OCI-M2 (cell line): ENCODE measurements around the gene IL17RC.
"Not testable (repeated sequence)": the region's sequence is repeated elsewhere in the genome, so short reads cannot be mapped to it uniquely, and the experiment has no call there.

Experiments used
- DNase-seq: peaks from one replicate; lab custom pipeline; 2025; ENCODE audit not compliant: unreplicated experiment; lab: John Stamatoyannopoulos, UW

The IL17RC gene, protein sequence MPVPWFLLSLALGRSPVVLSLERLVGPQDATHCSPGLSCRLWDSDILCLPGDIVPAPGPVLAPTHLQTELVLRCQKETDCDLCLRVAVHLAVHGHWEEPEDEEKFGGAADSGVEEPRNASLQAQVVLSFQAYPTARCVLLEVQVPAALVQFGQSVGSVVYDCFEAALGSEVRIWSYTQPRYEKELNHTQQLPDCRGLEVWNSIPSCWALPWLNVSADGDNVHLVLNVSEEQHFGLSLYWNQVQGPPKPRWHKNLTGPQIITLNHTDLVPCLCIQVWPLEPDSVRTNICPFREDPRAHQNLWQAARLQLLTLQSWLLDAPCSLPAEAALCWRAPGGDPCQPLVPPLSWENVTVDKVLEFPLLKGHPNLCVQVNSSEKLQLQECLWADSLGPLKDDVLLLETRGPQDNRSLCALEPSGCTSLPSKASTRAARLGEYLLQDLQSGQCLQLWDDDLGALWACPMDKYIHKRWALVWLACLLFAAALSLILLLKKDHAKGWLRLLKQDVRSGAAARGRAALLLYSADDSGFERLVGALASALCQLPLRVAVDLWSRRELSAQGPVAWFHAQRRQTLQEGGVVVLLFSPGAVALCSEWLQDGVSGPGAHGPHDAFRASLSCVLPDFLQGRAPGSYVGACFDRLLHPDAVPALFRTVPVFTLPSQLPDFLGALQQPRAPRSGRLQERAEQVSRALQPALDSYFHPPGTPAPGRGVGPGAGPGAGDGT

DNA sequence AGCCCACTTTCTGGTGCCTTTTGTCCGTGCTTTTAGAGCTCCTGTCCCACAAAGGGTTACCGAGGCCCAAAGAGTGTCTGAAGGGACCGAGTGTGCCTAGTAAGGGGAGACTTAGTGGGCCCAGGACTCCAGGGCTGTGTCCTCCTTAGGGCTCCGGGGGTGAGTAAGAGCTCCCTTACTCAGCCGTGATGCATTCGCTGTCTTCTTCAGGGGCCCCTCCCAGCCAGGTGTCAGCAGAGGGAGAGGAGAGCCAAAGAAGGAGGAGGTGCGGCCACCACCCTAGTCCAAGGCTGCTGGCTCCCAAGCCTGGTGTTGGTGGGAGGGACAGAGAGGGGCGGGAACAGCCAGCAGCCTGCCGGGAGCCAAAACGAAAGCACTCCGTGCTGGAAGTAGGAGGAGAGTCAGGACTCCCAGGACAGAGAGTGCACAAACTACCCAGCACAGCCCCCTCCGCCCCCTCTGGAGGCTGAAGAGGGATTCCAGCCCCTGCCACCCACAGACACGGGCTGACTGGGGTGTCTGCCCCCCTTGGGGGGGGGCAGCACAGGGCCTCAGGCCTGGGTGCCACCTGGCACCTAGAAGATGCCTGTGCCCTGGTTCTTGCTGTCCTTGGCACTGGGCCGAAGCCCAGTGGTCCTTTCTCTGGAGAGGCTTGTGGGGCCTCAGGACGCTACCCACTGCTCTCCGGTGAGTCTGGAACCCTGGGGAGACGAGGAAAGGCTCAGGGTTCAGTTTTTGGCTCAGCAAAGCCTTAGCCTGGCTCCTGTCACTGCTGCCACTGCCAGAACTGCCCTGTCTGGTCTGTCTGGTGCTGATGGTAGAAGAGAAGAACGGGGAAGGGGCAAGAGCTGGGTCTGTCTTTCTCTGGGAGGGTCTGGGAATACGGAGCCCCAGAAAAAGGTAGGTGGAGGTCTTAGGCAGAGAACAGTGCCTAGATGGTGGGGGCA, at the start of gene IL17RC:
IL17RC (plus strand) TSS at position 365 of the 947 bp plus-strand sequence; CDS start at position 583, 218 bp downstream.
- DNase-seq: no peak

DNA sequence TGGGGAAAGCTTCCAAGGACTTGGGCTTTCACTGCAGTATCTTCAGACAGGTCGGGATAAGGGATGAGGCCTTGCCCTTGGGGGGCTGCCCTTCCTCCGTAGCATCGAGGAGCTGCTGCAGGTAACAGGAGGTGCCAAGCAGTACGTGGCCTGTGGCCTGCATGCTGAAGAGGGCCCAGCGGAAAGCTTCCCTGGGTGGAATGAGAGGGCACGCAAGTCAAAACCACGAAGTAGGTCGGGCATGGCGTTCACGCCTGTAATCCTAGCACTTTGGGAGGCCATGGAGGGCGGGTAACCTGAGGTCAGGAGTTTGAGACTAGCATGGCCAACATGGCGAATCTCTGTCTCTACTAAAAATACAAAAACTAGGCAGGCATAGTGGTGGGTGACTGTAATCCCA, 49.8 kb upstream of the IL17RC start:
- no peak for DNase-seq

DNA sequence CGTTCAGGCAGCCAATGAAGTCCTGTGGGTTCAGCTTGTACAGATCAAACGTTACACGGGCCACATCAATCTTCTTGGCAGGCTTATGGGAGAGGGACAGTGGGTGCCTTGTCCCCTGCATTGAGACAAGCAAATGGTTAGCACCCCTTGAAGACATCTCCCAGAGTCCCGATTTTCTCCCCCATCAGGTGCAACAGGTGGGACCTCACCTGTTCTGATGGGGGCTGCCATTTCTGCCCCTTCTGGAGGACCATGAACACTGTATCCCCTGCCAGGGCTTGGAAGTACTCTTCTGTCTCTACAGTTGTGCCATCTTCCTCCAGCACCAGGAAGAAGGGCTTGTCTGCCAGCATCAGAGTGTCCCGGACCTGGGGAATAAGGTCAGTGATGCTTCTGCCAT, 46.9 kb upstream of the IL17RC start:
- no peak for DNase-seq

DNA sequence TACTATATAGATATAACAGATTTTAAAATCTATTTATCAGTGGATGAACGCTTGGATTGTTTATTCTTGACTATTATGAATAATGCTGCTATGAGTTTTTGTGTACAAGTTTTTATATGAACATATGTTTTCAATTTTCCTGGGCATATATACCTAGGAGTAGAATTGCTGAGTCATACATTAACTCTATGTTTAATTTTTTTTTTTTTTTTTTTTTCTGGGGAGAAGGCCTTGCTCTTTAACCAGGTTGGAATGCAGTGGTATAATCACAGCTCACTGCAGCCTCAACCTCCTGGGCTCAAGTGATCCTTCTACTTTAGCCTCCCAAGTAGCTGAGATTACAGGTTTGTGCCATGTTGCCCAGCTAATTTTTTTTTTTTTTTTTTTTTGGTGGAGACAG, 45.9 kb upstream of the IL17RC start:
- no peak for DNase-seq

DNA sequence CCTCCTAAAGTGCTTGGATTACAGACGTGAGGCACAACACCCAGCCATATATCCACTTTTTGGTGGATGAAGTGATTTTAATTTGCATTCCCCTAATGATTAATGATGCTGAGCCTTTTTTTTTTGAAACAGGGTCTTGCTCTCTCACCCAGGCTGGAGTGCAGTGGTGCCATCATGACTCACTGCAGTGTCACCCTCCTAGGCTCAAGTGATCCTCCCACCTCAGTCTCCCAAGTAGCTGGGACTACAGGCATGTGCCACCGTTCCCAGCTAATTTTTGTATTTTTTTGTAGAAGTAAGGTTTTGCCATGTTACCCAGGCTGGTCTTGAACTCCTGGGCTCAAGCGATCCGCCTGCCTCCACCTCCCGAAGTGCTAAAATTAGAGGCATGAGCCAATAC, 44.8 kb upstream of the IL17RC start:
- DNase-seq: not testable (repeated sequence)

DNA sequence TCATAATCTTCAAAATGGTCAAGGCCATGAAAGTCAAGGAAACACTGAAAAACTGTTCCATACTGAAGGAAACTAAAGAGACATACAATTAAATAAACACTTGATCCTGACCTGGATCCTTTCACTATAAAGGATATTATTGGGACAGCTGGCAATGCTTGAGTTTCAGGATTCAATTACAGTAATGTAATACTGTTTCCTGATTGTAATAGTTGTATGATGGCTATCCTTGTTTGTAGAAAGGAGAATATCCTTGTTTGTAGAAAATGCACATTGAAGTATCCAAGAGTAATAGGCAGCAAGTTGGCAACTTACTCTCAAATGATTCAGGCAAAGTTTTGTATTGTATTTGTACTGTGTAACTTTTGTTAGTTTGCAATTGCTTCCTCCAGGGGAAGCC, 41.5 kb upstream of the IL17RC start:
- DNase-seq: no peak

DNA sequence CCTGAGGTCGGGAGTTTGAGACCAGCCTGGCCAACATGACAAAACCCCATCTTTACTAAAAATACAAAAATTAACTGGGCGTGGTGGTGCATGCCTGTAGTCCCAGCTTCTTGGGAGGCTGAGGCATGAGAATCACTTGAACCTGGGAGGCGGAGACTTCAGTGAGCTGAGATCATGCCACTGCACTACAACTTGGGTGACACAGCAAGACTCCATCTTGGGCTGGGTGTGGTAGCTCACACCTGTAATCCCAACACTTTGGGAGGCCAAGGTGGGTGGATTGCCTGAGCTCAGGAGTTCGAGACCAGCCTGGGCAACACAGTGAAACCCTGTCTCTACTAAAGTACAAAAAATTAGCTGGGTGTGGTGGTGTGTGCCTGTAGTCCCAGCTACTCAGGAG, 40.6 kb upstream of the IL17RC start:
- not testable (repeated sequence) for DNase-seq

DNA sequence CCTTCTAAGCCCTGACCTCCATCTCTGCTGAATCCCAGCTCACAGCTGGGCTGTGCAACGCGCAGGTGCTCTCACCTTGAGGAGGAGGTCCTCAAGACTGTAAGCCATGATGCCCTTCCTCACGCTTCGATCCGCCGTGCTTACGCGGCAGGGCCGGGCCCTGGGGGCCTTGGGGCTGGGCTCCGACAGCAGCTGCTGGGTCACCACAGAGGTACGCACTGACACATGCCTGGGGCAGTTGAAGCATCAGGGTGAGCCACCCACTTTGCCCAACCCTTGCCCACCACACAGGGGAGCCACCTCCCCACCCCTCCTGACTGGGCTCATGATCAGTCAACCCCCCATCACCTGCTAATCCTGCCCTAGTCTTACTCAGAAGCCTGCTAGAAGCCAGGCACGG, 39.9 kb upstream of the IL17RC start:
- DNase-seq: no peak

DNA sequence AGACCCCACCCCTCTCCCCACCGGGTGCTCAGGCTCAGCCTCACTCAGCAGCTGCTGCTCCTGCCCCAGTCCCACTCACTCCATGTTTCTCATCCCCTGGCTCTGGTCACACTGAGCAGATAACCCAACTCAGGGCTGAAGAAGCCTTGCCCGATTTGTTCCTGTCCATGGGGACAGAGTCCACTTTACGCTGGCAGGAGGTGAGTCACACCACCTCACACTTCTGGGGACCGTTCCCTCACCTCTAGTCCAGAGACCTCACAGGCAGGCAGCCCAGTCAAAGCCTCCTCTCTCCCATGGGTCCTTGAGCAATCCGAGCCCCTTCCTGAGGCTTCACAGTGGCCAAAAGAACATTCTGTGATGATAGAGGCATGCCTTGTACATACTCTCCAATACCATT, 38.2 kb upstream of the IL17RC start:
- no peak for DNase-seq

DNA sequence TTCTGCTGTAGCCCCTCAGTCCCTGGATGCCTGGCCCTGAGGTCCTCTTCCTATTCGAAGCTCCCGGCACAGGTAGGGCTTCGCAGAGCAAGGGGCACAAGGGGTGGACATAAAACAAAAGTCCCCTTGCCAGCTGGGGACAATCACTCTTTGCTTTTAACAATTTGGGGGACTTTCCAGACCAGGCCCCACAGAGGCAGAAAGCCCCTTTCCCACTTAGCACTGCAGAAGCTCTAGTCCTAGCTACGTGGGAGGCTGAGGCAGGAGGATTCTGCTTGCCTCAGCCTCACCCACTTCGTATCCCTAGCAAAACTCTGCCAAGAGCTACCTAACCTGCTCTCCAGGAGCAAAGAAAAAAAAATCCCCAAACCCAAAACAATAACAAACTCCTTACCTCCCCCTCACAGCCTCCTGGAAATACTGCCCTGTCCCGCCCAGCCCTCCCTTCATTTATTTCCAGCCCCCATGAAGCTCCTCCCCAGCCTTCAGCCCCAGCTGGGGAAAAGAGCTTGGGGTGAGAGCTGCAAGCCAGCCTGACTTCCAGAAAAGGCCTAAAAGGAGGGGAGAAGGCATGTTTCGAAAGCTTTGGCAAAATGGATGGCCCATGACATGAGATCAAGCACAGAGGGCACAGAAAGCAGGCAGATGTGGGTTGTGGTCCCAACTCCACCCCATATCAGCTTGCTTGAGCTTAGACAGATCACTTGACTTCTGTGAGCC, 36.9 kb upstream of the IL17RC start, which contains the start of gene CIDEC:
CIDEC (minus strand) TSS at position 424 of the 720 bp plus-strand sequence. CDS start 1,767 bp downstream, outside the sequence.
- no peak for DNase-seq

DNA sequence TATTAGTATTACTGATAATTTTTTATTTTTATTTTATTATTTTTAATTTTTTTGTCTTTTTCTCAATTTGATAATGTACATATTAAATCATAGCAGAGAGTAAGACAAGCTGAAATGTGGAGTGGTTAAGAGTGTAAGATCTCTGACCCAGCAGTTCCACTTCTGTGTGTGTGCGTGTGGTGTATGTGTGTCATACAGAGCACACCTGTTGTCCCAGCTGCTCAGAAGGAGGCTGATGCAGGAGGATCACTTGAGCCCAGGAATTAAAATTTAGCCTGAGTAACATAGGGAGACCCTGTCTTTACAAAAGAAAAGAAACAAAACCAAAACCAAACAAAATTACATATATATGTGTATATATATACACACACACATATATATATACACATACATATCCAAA, 35.5 kb upstream of the IL17RC start:
- no peak for DNase-seq

DNA sequence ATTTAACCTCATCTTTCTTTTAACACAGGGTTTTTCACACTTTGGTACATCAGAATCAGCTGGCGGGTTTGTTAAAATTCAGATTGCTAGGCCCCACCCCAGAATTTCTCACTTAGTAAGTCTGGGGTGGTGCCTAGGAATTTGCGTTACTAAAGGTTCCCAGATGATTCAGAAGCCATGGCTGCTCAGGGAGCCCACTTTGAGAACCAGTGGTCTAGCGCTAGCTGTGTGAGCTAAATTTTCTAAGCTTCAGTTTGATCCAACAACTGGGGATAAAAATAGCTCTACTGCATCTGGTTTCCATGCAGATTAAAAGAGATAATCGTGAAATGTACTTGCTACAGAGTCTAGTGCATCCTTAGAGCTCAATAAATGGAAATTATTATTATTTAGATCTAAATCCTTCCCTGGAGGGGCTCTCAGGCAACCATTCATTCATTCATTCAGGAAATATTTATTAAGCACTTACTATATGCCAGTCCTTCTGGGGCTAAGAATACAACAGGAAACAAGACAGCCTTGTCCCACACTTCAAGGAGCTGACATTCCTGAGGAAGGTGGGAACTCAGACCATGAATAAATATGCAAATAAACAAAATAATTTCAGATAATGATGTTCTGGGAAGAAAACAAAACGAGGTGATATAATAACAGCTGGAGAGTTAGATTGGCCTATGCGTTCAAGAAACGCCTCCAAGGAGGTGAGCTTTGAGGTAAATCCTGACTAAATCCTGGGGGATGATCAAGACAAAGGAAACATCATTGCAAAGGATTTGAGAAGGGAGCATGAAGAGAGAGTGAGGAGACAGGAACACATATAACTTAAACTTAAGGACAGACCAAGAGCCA, 33.0 kb upstream of the IL17RC start:
- no peak for DNase-seq

DNA sequence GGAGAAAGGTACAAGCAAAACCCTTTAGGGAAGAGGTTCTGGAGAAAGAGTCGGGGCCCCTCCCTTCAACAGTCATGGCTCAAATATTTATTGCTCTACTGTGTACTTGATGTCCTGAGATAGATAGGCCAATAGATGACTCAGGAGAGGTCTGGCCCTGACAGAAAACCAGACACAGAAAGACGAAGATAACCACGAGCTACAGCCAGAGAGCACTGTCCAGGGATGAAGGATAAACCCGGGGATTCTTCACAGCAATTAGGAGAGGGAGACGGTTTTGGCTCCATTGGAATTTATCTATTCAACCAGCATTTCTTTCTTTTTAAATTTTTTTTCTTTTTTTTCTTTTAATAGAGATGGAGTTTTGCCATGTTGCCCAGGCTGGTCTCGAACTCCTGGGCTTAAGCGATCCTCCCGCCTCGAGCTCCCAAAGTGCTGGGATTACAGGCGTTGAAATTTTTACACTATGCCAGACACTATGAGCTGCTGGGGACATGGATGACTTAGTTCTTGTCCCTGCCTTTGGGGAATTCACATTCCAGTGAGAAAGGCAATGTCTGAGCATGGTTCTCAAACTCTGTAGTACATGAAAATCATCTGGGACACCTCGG, 32.2 kb upstream of the IL17RC start:
- DNase-seq: no peak

DNA sequence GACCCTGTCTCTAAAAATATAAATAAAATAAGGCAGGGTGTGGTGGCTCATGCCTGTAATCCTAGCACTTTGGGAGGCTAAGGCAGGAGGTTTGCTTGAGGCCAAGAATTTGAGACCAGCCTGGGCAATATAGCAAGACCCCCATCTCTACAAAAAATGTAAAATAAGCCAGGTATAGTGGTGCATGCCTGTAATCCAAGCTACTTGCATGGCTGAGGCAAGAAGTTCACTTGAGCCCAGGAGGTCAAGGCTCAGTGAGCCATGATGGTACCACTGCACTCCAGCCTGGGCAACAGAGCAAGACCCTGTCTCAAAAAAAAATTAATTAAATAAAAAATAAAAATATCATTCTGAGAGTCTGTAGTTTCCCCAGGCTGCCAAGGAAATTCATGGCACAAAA, 30.6 kb upstream of the IL17RC start:
- DNase-seq: no peak

DNA sequence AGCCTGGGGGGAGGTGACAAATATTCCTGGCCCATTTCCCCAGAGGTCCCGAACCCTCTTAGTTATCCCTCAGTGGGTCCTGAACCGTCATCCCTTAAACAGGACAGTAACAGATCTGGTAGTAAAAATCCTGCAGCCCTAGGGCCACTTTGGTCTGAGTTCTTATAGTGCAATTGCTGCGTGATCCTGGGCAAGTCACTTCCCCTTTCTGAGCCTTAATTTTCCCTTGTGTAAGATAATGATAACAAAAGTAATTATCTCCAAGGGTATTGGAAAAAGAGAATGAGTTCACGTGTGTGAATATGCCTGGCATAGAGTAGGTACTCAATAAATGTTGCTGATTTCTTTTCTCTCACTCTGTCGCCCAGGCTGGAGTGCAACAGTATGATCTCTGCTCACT, 29.4 kb upstream of the IL17RC start:
- DNase-seq: no peak

DNA sequence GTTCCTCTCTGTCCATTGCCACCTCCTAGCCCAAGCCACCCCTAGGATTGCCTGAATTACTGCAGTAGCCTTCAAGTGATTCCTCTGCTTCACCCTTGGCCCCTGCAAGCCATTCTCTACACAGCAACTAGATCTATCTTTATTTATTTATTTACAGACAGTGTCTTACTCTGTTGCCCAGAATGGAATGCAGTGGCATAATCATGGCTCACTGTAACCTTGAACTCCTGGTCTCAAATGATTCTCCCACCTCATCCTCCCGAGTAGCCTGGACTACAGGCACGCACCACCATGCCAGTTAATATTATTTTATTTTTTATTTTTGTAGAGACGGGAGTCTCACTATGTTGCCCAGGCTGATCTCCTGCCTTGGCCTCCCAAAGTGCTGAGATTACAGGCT, 28.4 kb upstream of the IL17RC start:
- no peak for DNase-seq

DNA sequence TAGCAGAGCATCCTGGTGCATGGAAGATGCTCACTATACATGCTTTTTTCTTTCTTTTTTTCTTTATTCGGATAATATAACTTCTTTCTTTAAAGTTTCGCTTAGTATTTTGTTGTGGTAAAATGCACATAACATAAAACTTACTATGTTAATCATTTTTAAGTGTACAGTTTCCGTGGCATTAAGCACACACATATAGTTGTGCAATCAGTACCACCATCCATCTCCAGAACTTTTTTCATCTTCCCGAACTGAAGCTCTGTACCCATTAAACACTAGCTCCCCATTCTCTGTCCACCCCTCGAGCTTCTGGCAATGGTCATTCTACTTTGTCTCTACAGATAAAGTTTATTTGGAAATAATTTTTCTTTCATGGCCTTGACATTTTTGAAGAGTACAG, 27.5 kb upstream of the IL17RC start:
- no peak for DNase-seq

DNA sequence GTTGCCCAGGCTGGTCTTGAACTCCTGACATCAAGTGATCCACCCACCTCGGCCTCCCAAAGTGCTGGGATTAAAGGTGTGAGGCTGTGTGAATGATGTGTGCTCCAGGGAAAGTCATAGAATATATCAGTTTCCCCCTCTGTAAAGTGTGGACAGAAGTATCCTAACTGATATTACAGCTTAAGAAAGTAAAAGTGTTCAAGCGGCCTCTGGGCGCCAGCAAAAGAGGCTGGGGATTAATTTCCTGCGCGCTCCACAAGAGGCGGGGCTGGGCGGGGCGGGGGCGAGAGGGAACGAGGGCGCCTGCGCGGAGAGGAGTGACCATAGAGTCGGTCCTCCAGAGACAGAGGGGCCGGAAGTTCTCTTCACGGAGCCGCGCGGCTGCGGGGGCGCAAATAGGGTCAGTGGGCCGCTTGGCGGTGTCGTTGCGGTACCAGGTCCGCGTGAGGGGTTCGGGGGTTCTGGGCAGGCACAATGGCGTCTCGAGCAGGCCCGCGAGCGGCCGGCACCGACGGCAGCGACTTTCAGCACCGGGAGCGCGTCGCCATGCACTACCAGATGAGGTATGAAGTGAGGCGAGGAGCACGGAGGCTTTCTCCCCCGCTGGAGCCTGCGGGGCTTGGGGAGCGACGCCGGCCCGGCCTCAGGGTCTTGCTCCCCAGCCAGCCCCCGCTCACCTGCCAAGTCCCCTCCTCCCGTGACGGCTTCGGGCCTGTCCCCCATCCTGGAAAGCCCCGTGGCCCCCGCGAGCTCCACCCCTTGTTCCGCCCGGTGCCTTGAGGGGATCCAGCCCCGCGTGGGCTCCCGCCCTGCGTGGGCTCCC, 26.4 kb upstream of the IL17RC start, which contains the start of gene JAGN1:
JAGN1 (plus strand) TSS at position 362 of the 823 bp plus-strand sequence; CDS start at position 475, 113 bp downstream.
- DNase-seq: peak; percentile 62
